ENCODE data around the gene ATP6V0A1. TPM values are rescaled to one million over a fixed set of nuclear protein-coding genes. Genes with fewer than 3 reads are reported as not detected.

Gene ATP6V0A1
- total RNA-seq, 3 donors from 2014 or later: 88.5 to 105 (median 95.6) TPM

GRCh38 chr17:42508426-42509165 lies 49.9 kb downstream of the ATP6V0A1 start:
- peaks cover 8% of the 10 kb centered on the region for H3K4me1 ChIP-seq (ENCODE audit: low read depth)
- no peak for TF ChIP-seq CTCF (IDR thresholded peaks at IDR 0.05)
- H3K9me3 ChIP-seq: no peaks in the 10 kb centered on the region
- no peak for ATAC-seq
- H3K36me3 ChIP-seq (ENCODE audit: low read depth): peaks cover 3% of the 10 kb centered on the region
- no peak for DNase-seq
- no peak overlapping the region for H3K4me3 ChIP-seq
- intact Hi-C loops (cut with DNase I, micrococcal nuclease): no loop called here

DNA sequence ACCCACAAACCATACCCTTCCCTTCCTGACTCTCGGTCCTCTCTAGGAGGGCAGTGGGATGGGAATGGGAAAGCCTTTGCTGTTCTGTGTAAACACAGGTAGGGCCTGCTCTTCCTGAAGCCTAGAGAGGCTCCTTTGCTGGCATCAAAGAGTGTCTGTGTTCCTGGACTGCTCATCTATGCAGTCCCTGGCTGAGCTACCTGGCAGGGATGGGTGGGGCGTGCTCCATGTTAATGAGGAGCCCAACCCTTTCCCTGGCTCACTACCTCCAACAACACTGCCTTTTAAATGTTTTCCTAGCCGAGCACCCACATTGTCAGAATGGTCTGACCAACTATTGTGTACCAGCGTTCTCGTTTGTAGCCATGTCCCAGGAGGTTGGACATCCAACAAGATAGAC lies 50.7 kb downstream of the ATP6V0A1 start:
- Histone ChIP-seq H3K4me1 (ENCODE audit: low read depth) (peaks cover 8% of the 10 kb centered on the region), H3K9me3 (no peaks in the 10 kb centered on the region), H3K4me3 (no peak overlapping the region), H3K36me3 (ENCODE audit: low read depth) (peaks cover 3% of the 10 kb centered on the region)
- DNase-seq: peak in 2 of 3 donors; percentile 65 to 72
- no peak for TF ChIP-seq CTCF (IDR thresholded peaks at IDR 0.05)
- peak; percentile 93 for ATAC-seq
- intact Hi-C loops (cut with DNase I, micrococcal nuclease): no loop called here

DNA sequence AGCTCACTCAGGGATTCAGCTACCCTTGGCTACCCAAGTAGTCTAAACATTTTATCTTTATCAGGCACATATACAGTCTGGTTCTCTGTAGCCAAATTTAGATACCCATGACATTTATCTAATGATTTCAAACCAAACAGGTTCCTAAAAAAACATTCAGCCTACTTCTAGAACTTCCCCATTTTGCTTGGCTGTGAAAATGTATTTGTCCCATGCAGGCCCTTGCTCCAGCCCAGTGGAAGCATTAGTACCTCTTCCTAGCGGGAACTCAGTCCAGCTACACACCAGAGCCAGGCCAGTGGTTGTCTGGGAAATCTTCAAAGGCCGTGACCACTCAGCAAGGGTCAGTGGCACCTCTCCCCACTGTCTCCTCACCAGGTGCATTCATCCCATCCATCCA lies 51.2 kb downstream of the ATP6V0A1 start:
- peaks cover 8% of the 10 kb centered on the region for H3K4me1 ChIP-seq (ENCODE audit: low read depth)
- ATAC-seq (no peak), DNase-seq (no peak)
- intact Hi-C loops (cut with DNase I, micrococcal nuclease): loop anchor here (10.0 kb wide), 2 partner anchors 85 to 185 kb away; partner anchors contain the start of gene CAVIN1 (in 1 of the 2)
- TF ChIP-seq CTCF (IDR thresholded peaks at IDR 0.05): no peak
- no peak overlapping the region for H3K4me3 ChIP-seq
- peaks cover 3% of the 10 kb centered on the region for H3K36me3 ChIP-seq (ENCODE audit: low read depth)
- no peaks in the 10 kb centered on the region for H3K9me3 ChIP-seq

DNA sequence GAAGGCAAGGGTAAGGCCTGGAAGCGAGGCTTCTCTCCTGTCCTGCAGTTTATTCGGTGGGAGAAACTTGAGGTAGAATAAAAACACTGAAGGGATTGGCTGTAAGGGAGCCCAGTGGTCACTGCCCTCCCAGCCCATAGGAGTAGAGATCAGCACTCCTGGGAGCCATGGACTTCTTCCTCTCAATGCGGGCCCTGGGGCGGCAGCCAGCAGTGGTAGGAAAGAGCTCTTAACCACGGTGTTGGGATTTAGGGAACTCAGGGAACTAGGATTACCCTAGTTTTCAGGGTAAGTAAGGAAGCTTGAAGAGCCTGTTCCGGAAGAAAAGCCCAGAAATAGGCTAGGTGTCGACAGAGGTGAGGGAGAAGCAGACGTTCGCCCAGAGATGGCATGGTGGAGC lies 53.6 kb downstream of the ATP6V0A1 start:
- no peak for ATAC-seq
- no peaks in the 10 kb centered on the region for H3K9me3 ChIP-seq
- H3K4me3 ChIP-seq: no peak overlapping the region
- no peak for TF ChIP-seq CTCF (IDR thresholded peaks at IDR 0.05)
- no peak for DNase-seq
- no peaks in the 10 kb centered on the region for H3K36me3 ChIP-seq (ENCODE audit: low read depth)
- H3K4me1 ChIP-seq (ENCODE audit: low read depth): peaks cover 9% of the 10 kb centered on the region
- intact Hi-C loops (cut with DNase I, micrococcal nuclease): loop anchor here (10.0 kb wide), 2 partner anchors 87 to 187 kb away; partner anchors contain the start of gene CAVIN1 (in 1 of the 2)

DNA sequence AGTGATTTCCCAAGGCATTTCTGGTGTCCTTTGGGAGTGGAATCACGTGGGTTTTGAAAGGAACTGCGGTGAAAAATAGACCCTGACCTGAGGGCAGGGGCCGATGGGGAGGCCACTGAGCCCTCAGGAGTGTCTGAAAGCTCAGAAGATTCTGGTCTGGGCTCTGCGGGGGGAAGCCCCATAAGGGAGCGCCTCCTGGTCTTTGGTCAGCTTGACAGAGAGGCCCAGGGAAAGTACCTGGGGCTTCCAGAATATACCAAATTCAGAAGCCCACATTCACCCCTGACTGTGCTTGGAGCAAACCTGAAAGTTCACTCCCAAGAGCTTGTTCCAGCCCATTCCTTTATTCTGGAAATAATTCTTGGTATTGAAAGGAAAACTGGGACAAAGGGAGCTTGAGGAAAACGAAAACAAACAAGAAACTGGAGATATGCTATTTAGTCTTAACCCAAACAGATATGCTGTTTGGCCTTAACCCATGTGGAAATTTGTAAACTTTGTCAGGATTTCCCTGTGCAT lies 54.1 kb downstream of the ATP6V0A1 start:
- ATAC-seq (no peak), DNase-seq (no peak)
- TF ChIP-seq CTCF (IDR thresholded peaks at IDR 0.05): no peak
- Histone ChIP-seq H3K4me3 (no peak overlapping the region), H3K4me1 (ENCODE audit: low read depth) (peaks cover 15% of the 10 kb centered on the region), H3K9me3 (no peaks in the 10 kb centered on the region), H3K36me3 (ENCODE audit: low read depth) (no peaks in the 10 kb centered on the region)
- intact Hi-C loops (cut with DNase I, micrococcal nuclease): loop anchor here (10.0 kb wide), 2 partner anchors 88 to 188 kb away; partner anchors contain the start of gene CAVIN1 (in 1 of the 2)

Measured in mucosa of descending colon (tissue), 3 donors.